Heart right ventricle (tissue), 16 donors: ENCODE results near the gene MT1M. TPM values are rescaled to one million over a fixed set of nuclear protein-coding genes. Genes with fewer than 3 reads are reported as not detected.

ENCODE experiments used
- ATAC-seq, 8 donors: fragments of 200-7000 bp; cut with Tn5 transposase; one replicate each; pipeline ENCODE4 v1.9.1; 2020; ENCODE audit warnings: mild to moderate bottlenecking in 8 of 8, moderate library complexity in 8 of 8, moderate number of reproducible peaks in 1 of 8
- DNase-seq, 2 donors: peaks; one replicate each; pipeline ENCODE4 v3.0.0-alpha.2; 2020
- H3K27ac ChIP-seq, 10 donors: fragments of 200-600 bp; sonication (generic) in 2 of 10; one replicate each; pipeline versions ENCODE4 v1.5.0 to v1.8.0; 2020 to 2022; ENCODE audit warnings: mild to moderate bottlenecking in 3 of 10
- H3K27me3 ChIP-seq, 7 donors: fragments of 200-600 bp; one replicate each; pipeline ENCODE4 v1.8.0; 2021 to 2022; ENCODE audit warnings: mild to moderate bottlenecking in 2 of 7
- H3K36me3 ChIP-seq, 9 donors: fragments of 200-600 bp; sonication (generic) in 1 of 9; one replicate each; pipeline versions ENCODE4 v1.5.0 to v1.8.0; 2020 to 2022; ENCODE audit warnings: mild to moderate bottlenecking in 2 of 9
- H3K4me1 ChIP-seq, 9 donors: fragments of 200-600 bp; sonication (generic) in 1 of 9; one replicate each; pipeline versions ENCODE4 v1.5.0 to v1.8.0; 2020 to 2022; ENCODE audit warnings: mild to moderate bottlenecking in 4 of 9
- H3K4me3 ChIP-seq, 10 donors: fragments of 200-600 bp; sonication (generic) in 2 of 10; one replicate each; pipeline versions ENCODE4 v1.5.0 to v1.8.0; 2020 to 2022; ENCODE audit warnings: mild to moderate bottlenecking in 7 of 10, moderate library complexity in 2 of 10
- H3K9me3 ChIP-seq, 11 donors: fragments of 200-600 bp in 10 of 11; sonication (generic) in 2 of 11; one replicate each; pipeline versions ENCODE4 v1.5.0 to v1.8.0; 2013 to 2022; ENCODE audit warnings: mild to moderate bottlenecking in 2 of 11, control low read depth in 1 of 11, moderate library complexity in 1 of 11
- WGBS, 2 donors: extraction: QIAGEN DNeasy Blood & Tissue Kit; methylation state at CpG; one replicate each; pipeline ENCODE4 v1.1.7; 2013; ENCODE audit warnings: inconsistent platforms in 1 of 2; 5-methylcytosine and 5-hydroxymethylcytosine counted together
- intact Hi-C, 10 donors: fragments of 100-400 bp; cut with DNase I; formaldehyde crosslinking; loops; one replicate each; pipeline versions ENCODE4 v1.11.1 to v1.14.2; 2022
- polyA plus RNA-seq, 2 donors: library from polyadenylated mRNA; stranded (reverse); fragments of 200-250 nt; gene quantifications; one replicate each; pipeline ENCODE4 v1.2.3, GENCODE V29; 2013
- total RNA-seq, 10 donors: library from RNA; stranded (reverse); fragmentation: NEBNext Ultra II Directional in 3 of 10; extraction: Animal tissue kit (Norgen Biotek cat#: 25700) in 3 of 10; gene quantifications; one replicate each; pipeline versions ENCODE4 v1.2.1 to v1.2.4, GENCODE V29; 2021 to 2023
- TF ChIP-seq, protein P1 (sequence below), 9 donors: fragments of 200-600 bp; sonication (generic) in 2 of 9; IDR thresholded peaks; one replicate each; pipeline versions ENCODE4 v1.5.0 to v1.8.0; 2021 to 2022; ENCODE audit warnings: antibody characterized with exemption in 9 of 9, mild to moderate bottlenecking in 5 of 9, moderate library complexity in 1 of 9
- donor health status: Arrhythmogenic right ventricular cardiomyopathy.
- donor health status: ischemic (EF 13 %, LVEDD 7.1; RV severe dilation, severe dysfunction).
- donor health status: healthy with polysubstance abuse.
- donor health status: DM: no; HTN: yes; CAD: no.
- donor health status: DM: no; HTN: no; CAD: no.
- donor health status: ischemic (EF 25% LVEDD 6.9; RV normal size, moderate dysfunction).
- donor health status: ischemic (EF 25% LVEDD 5.7; RV mildly dilated, moderate dysfunction).
- donor health status: healthy.
- donor health status: DM: yes; HTN: yes; CAD: no.
- donor health status: Ischemic cardiomyopathy.
- donor health status: ischemic (EF 35%, LVEDD 5.7; RV mildly dilated, moderate dysfunction).
- donor health status: nonischemic (EF 11% LVEDD 7.7; RV severe dilation, severe dysfunction).
- donor health status: DM: yes; HTN: yes; CAD: no.
- donor health status: PGD.
- donor health status: ischemic (EF 29% LVEDD 5.4; RV normal size, mild dysfunction).
- donor health status: nonischemic (EF 23%, LVEDD 6.1; RV moderate dilation, normal function).

The MT1M gene
- total and polyA plus RNA-seq, 12 donors, result 0.75 to 25.4 (median 2.9) TPM

DNA sequence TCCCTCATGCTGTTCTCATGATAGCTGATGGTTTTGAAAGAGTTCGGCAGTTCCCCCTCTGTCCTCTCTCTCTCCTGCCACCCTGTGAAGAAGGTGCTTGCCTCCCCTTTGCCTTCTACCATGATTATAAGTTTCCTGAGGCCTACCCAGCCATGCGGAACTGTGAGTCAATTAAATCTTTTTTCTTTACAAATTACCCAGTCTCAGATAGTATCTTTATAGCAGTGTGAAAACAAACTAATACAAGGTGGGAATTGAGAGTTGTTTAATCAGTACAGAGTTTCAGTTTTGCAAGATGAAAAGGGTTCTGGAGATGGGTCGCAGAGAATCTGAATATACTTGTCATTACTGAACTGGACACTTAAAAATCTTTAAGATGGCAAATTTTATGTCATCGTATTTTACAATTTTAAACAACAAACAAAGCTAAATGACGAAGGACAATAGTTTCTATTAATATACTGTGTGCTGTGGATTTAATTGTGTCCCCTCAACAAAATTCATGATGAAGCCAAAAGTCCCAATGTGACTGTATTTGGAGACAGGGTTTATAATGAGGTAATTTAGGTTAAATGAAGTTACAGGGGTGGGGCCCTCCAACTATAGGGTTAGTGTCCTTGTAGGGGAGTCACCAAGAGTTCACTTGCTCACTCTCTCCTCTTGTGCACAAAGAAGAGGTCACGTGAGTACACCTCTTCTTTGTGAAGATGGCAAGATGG is 38.7 kb upstream of the MT1M start:
- H3K4me3 ChIP-seq, result no peak overlapping the region
- DNase-seq (no peak), ATAC-seq (no peak)
- H3K9me3 ChIP-seq, result peaks cover 0 to 7% (median 0%) of the 10 kb centered on the region in 11 donors
- H3K27me3 ChIP-seq, result peaks cover 11 to 27% (median 23%) of the 10 kb centered on the region in 7 donors
- 92 to 94% methylated on average over 6 of the region's 6 CpGs for WGBS, 2 donors
- TF ChIP-seq, protein P1, sequence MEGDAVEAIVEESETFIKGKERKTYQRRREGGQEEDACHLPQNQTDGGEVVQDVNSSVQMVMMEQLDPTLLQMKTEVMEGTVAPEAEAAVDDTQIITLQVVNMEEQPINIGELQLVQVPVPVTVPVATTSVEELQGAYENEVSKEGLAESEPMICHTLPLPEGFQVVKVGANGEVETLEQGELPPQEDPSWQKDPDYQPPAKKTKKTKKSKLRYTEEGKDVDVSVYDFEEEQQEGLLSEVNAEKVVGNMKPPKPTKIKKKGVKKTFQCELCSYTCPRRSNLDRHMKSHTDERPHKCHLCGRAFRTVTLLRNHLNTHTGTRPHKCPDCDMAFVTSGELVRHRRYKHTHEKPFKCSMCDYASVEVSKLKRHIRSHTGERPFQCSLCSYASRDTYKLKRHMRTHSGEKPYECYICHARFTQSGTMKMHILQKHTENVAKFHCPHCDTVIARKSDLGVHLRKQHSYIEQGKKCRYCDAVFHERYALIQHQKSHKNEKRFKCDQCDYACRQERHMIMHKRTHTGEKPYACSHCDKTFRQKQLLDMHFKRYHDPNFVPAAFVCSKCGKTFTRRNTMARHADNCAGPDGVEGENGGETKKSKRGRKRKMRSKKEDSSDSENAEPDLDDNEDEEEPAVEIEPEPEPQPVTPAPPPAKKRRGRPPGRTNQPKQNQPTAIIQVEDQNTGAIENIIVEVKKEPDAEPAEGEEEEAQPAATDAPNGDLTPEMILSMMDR (IDR thresholded peaks at IDR 0.05), result no peak
- intact Hi-C loops, result loop anchor here in 1 of 10 donors (10.0 kb wide), 1 partner anchor 79 kb away; no protein-coding TSS in a partner anchor
- H3K27ac ChIP-seq, result no peak overlapping the region
- peaks cover 3 to 11% (median 8%) of the 10 kb centered on the region in 9 donors for H3K4me1 ChIP-seq
- no peaks in the 10 kb centered on the region for H3K36me3 ChIP-seq

GRCh38 chr16:56594292-56594619 is 38.2 kb upstream of the MT1M start:
- Histone ChIP-seq H3K4me3 (no peak overlapping the region), H3K9me3 (peaks cover 0 to 7% (median 0%) of the 10 kb centered on the region in 11 donors), H3K36me3 (no peaks in the 10 kb centered on the region), H3K4me1 (peaks cover 3 to 7% (median 5%) of the 10 kb centered on the region in 9 donors), H3K27ac (no peak overlapping the region), H3K27me3 (peaks cover 7 to 25% (median 18%) of the 10 kb centered on the region in 7 donors)
- TF ChIP-seq, protein P1 (IDR thresholded peaks at IDR 0.05), result no peak
- no peak for ATAC-seq
- intact Hi-C loops, result loop anchor here in 1 of 10 donors (10.0 kb wide), 1 partner anchor 79 kb away; no protein-coding TSS in a partner anchor
- no peak for DNase-seq
- 90 to 93% methylated on average over 5 of the region's 5 CpGs for WGBS, 2 donors

GRCh38 chr16:56600398-56600999 is 32.0 kb upstream of the MT1M start:
- WGBS, 2 donors, result 31 to 33% methylated on average over 8 of the region's 8 CpGs
- H3K27me3 ChIP-seq, result peaks cover 0 to 6% (median 0%) of the 10 kb centered on the region in 7 donors
- H3K4me3 ChIP-seq, result no peak overlapping the region
- intact Hi-C loops, result loop anchor here (1.0 to 5.0 kb wide), 7 partner anchors 47 to 102 kb away; partner anchors contain the start of gene MT1X (in 1 of the 10)
- H3K9me3 ChIP-seq, result peaks cover 0 to 2% (median 0%) of the 10 kb centered on the region in 11 donors
- H3K36me3 ChIP-seq, result no peaks in the 10 kb centered on the region
- TF ChIP-seq, protein P1 (IDR thresholded peaks at IDR 0.05), result peak; percentile 26 to 67 (median 58)
- DNase-seq (no peak), ATAC-seq (peak in 2 of 8 donors; percentile 34 to 39)
- H3K27ac ChIP-seq, result no peak overlapping the region
- peaks cover 0 to 5% (median 0%) of the 10 kb centered on the region in 9 donors for H3K4me1 ChIP-seq

DNA sequence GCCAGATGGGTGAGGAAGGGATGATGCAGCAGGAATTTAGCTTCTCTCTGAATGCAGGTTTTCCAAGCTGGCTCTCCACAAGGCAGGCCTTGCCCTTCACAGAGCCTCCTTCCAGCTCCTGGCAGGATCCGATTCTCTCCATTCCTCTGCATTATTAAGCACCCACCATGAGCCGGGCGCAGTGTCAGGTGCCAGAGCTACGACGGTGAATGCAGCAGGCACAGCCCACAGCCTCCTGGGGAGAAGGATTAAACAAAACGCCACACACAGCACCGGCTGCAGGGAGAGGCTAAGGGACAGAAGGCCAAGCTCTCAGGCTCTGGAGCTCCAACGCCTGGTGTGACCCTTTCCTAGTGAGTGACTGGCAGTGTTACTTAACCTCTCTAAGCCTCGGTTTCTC is 31.1 kb upstream of the MT1M start:
- Histone ChIP-seq H3K4me1 (peaks cover 2 to 13% (median 6%) of the 10 kb centered on the region in 9 donors), H3K9me3 (peaks cover 0 to 2% (median 0%) of the 10 kb centered on the region in 11 donors), H3K4me3 (no peak overlapping the region), H3K27ac (no peak overlapping the region), H3K27me3 (peaks cover 0 to 6% (median 0%) of the 10 kb centered on the region in 7 donors), H3K36me3 (no peaks in the 10 kb centered on the region)
- intact Hi-C loops, result loop anchor here (2.0 to 5.0 kb wide), 6 partner anchors 46 to 101 kb away; partner anchors contain the start of gene MT1X (in 1 of the 10)
- ATAC-seq (no peak), DNase-seq (no peak)
- TF ChIP-seq, protein P1 (IDR thresholded peaks at IDR 0.05), result no peak
- 63 to 64% methylated on average over 9 of the region's 9 CpGs for WGBS, 2 donors
